GM10248 (cell line): ENCODE data around the gene LEMD2.

Source experiments
- CTCF ChIA-PET: fragments of 300-600 bp; sonication (Branson Sonifier 250); formaldehyde crosslinking; extraction: SDS; loops from one replicate; lab custom pipeline; 2021; ENCODE audit warnings: antibody characterized with exemption; lab: Yijun Ruan, JAX
- POLR2A ChIA-PET: fragments of 350-650 bp; sonication (Branson Sonifier 250); formaldehyde crosslinking; extraction: SDS; loops from one replicate; lab custom pipeline; 2020; ENCODE audit warnings: antibody characterized with exemption; lab: Yijun Ruan, JAX
- DNase-seq: peaks from one replicate; pipeline ENCODE4 v3.0.0; 2012; ENCODE audit errors: extremely low spot score
- TF ChIP-seq, protein P1 (sequence below): IDR thresholded peaks from 2 replicates; pipeline ENCODE4 v1.5.1; 2012; ENCODE audit warnings: mild to moderate bottlenecking, low read depth; ENCODE audit errors: extremely low read depth, missing control alignments, control extremely low read depth

Gene LEMD2

GRCh38 chr6:33824461-33825154, 35.7 kb upstream of the LEMD2 start:
- ChIA-PET CTCF (no interaction called here), POLR2A (no interaction called here)
- no peak for DNase-seq
- TF ChIP-seq, protein P1, sequence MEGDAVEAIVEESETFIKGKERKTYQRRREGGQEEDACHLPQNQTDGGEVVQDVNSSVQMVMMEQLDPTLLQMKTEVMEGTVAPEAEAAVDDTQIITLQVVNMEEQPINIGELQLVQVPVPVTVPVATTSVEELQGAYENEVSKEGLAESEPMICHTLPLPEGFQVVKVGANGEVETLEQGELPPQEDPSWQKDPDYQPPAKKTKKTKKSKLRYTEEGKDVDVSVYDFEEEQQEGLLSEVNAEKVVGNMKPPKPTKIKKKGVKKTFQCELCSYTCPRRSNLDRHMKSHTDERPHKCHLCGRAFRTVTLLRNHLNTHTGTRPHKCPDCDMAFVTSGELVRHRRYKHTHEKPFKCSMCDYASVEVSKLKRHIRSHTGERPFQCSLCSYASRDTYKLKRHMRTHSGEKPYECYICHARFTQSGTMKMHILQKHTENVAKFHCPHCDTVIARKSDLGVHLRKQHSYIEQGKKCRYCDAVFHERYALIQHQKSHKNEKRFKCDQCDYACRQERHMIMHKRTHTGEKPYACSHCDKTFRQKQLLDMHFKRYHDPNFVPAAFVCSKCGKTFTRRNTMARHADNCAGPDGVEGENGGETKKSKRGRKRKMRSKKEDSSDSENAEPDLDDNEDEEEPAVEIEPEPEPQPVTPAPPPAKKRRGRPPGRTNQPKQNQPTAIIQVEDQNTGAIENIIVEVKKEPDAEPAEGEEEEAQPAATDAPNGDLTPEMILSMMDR = no peak

- CTCF ChIA-PET = no interaction called here
- no peak for DNase-seq
- TF ChIP-seq, protein P1 = no peak
- POLR2A ChIA-PET = no interaction called here
Observed at GRCh38 chr6:33823806-33824205, 34.9 kb upstream of the LEMD2 start.

- ChIA-PET CTCF (no interaction called here), POLR2A (no interaction called here)
- TF ChIP-seq, protein P1 = no peak
- no peak for DNase-seq
Observed at GRCh38 chr6:33822575-33823395, 33.9 kb upstream of the LEMD2 start.

GRCh38 chr6:33820784-33821520, 32.0 kb upstream of the LEMD2 start:
- DNase-seq = no peak
- CTCF ChIA-PET = interaction anchor here (1.4 kb wide), 1 partner anchor 49 kb away, joined by 5 read pairs; no protein-coding TSS in a partner anchor
- POLR2A ChIA-PET = no interaction called here
- TF ChIP-seq, protein P1 = no peak

- TF ChIP-seq, protein P1 = no peak
- ChIA-PET CTCF (interaction anchor here (1.4 kb wide), 1 partner anchor 49 kb away, joined by 5 read pairs; no protein-coding TSS in a partner anchor), POLR2A (no interaction called here)
- no peak for DNase-seq
Observed at GRCh38 chr6:33820243-33820642, 31.3 kb upstream of the LEMD2 start.

DNA sequence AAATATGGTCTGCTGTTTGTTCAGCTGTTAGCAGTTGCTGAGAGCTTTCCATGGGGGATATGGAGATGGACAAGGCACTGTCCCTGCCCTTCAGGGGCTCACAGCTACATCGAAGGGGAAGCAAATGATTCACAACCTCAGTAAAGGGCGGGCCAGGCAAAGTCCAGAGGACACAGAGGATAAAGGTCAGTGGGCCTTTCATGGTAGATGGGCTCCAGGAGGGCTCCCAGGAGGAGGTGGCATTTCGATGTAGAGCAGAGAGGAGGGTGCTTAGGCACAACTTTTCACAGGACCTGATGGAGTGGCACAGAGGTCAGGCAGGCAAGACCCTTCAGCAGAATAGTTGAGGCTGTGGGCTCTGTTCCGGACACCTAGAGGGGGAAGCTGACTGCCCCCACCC, 30.1 kb upstream of the LEMD2 start:
- CTCF ChIA-PET = no interaction called here
- TF ChIP-seq, protein P1 = no peak
- POLR2A ChIA-PET = no interaction called here
- no peak for DNase-seq
